ENCODE data around the gene MARK3.

The MARK3 gene

GRCh38 chr14:103451401-103451800 lies 66.2 kb downstream of the MARK3 start:
- Histone ChIP-seq H3K4me3 (ENCODE audit: insufficient read depth, low read depth, low read length) (no peak overlapping the region), H3K27ac (ENCODE audit: insufficient read depth, low read depth, low read length, poor library complexity, severe bottlenecking) (no peak overlapping the region), H3K27me3 (ENCODE audit: control insufficient read depth, insufficient read depth, low read length, poor library complexity, severe bottlenecking) (no peaks in the 10 kb centered on the region), H3K9me3 (ENCODE audit: control insufficient read depth, low read length) (no peaks in the 10 kb centered on the region), H3K36me3 (ENCODE audit: control insufficient read depth, insufficient read depth, low read length) (no peaks in the 10 kb centered on the region), H3K4me1 (ENCODE audit: control insufficient read depth, insufficient read depth, low read length) (no peaks in the 10 kb centered on the region)

- Histone ChIP-seq H3K4me1 (ENCODE audit: control insufficient read depth, insufficient read depth, low read length) (no peaks in the 10 kb centered on the region), H3K27ac (ENCODE audit: insufficient read depth, low read depth, low read length, poor library complexity, severe bottlenecking) (no peak overlapping the region), H3K9me3 (ENCODE audit: control insufficient read depth, low read length) (no peaks in the 10 kb centered on the region), H3K27me3 (ENCODE audit: control insufficient read depth, insufficient read depth, low read length, poor library complexity, severe bottlenecking) (no peaks in the 10 kb centered on the region), H3K4me3 (ENCODE audit: insufficient read depth, low read depth, low read length) (no peak overlapping the region), H3K36me3 (ENCODE audit: control insufficient read depth, insufficient read depth, low read length) (no peaks in the 10 kb centered on the region)
- 97 to 98% methylated on average over 6 of the region's 6 CpGs for WGBS, 2 experiments
Observed at GRCh38 chr14:103453791-103454190, 68.6 kb downstream of the MARK3 start.

GRCh38 chr14:103456167-103456835 lies 71.1 kb downstream of the MARK3 start:
- Histone ChIP-seq H3K4me3 (ENCODE audit: insufficient read depth, low read depth, low read length) (no peak overlapping the region), H3K27ac (ENCODE audit: insufficient read depth, low read depth, low read length, poor library complexity, severe bottlenecking) (no peak overlapping the region), H3K36me3 (ENCODE audit: control insufficient read depth, insufficient read depth, low read length) (no peaks in the 10 kb centered on the region), H3K27me3 (ENCODE audit: control insufficient read depth, insufficient read depth, low read length, poor library complexity, severe bottlenecking) (no peaks in the 10 kb centered on the region), H3K9me3 (ENCODE audit: control insufficient read depth, low read length) (no peaks in the 10 kb centered on the region), H3K4me1 (ENCODE audit: control insufficient read depth, insufficient read depth, low read length) (no peaks in the 10 kb centered on the region)
- WGBS, 2 experiments = 85 to 90% methylated on average over 4 of the region's 4 CpGs

- WGBS, 2 experiments = 100% methylated on average over 1 of the region's 1 CpG; no CpG with 5 or more reads in 1 of the 2 experiments
- H3K4me3 ChIP-seq (ENCODE audit: insufficient read depth, low read depth, low read length) = no peak overlapping the region
Observed at GRCh38 chr14:103460415-103460814, 75.2 kb downstream of the MARK3 start.

GRCh38 chr14:103463149-103463548 lies 77.9 kb downstream of the MARK3 start:
- Histone ChIP-seq H3K36me3 (ENCODE audit: control insufficient read depth, insufficient read depth, low read length) (peaks cover 12% of the 10 kb centered on the region), H3K27ac (ENCODE audit: insufficient read depth, low read depth, low read length, poor library complexity, severe bottlenecking) (no peak overlapping the region), H3K4me3 (ENCODE audit: insufficient read depth, low read depth, low read length) (no peak overlapping the region), H3K9me3 (ENCODE audit: control insufficient read depth, low read length) (no peaks in the 10 kb centered on the region), H3K27me3 (ENCODE audit: control insufficient read depth, insufficient read depth, low read length, poor library complexity, severe bottlenecking) (no peaks in the 10 kb centered on the region), H3K4me1 (ENCODE audit: control insufficient read depth, insufficient read depth, low read length) (no peaks in the 10 kb centered on the region)
- 90 to 93% methylated on average over 4 of the region's 4 CpGs for WGBS, 2 experiments

More at GRCh38 chr14:103460415-103460814, 75.2 kb downstream of the MARK3 start:
- Histone ChIP-seq H3K36me3 (ENCODE audit: control insufficient read depth, insufficient read depth, low read length) (peaks cover under 1% of the 10 kb centered on the region), H3K27me3 (ENCODE audit: control insufficient read depth, insufficient read depth, low read length, poor library complexity, severe bottlenecking) (no peaks in the 10 kb centered on the region), H3K4me1 (ENCODE audit: control insufficient read depth, insufficient read depth, low read length) (no peaks in the 10 kb centered on the region), H3K9me3 (ENCODE audit: control insufficient read depth, low read length) (no peaks in the 10 kb centered on the region), H3K27ac (ENCODE audit: insufficient read depth, low read depth, low read length, poor library complexity, severe bottlenecking) (no peak overlapping the region)

- no peak overlapping the region for H3K27ac ChIP-seq (ENCODE audit: insufficient read depth, low read depth, low read length, poor library complexity, severe bottlenecking)
- H3K9me3 ChIP-seq (ENCODE audit: control insufficient read depth, low read length) = no peaks in the 10 kb centered on the region
- no peaks in the 10 kb centered on the region for H3K27me3 ChIP-seq (ENCODE audit: control insufficient read depth, insufficient read depth, low read length, poor library complexity, severe bottlenecking)
- no peak overlapping the region for H3K4me3 ChIP-seq (ENCODE audit: insufficient read depth, low read depth, low read length)
- H3K36me3 ChIP-seq (ENCODE audit: control insufficient read depth, insufficient read depth, low read length) = peaks cover 12% of the 10 kb centered on the region
- no peaks in the 10 kb centered on the region for H3K4me1 ChIP-seq (ENCODE audit: control insufficient read depth, insufficient read depth, low read length)
Observed at GRCh38 chr14:103463851-103464250, 78.6 kb downstream of the MARK3 start.

- Histone ChIP-seq H3K36me3 (ENCODE audit: control insufficient read depth, insufficient read depth, low read length) (peaks cover 22% of the 10 kb centered on the region), H3K27me3 (ENCODE audit: control insufficient read depth, insufficient read depth, low read length, poor library complexity, severe bottlenecking) (no peaks in the 10 kb centered on the region), H3K4me1 (ENCODE audit: control insufficient read depth, insufficient read depth, low read length) (no peaks in the 10 kb centered on the region), H3K4me3 (ENCODE audit: insufficient read depth, low read depth, low read length) (no peak overlapping the region), H3K27ac (ENCODE audit: insufficient read depth, low read depth, low read length, poor library complexity, severe bottlenecking) (no peak overlapping the region), H3K9me3 (ENCODE audit: control insufficient read depth, low read length) (no peaks in the 10 kb centered on the region)
- 94 to 95% methylated on average over 5 of the region's 5 CpGs for WGBS, 2 experiments
Observed at GRCh38 chr14:103472939-103473338, 87.7 kb downstream of the MARK3 start.

GRCh38 chr14:103474893-103475292 lies 89.7 kb downstream of the MARK3 start:
- Histone ChIP-seq H3K27ac (ENCODE audit: insufficient read depth, low read depth, low read length, poor library complexity, severe bottlenecking) (no peak overlapping the region), H3K4me1 (ENCODE audit: control insufficient read depth, insufficient read depth, low read length) (no peaks in the 10 kb centered on the region), H3K4me3 (ENCODE audit: insufficient read depth, low read depth, low read length) (no peak overlapping the region), H3K36me3 (ENCODE audit: control insufficient read depth, insufficient read depth, low read length) (peaks cover 24% of the 10 kb centered on the region), H3K27me3 (ENCODE audit: control insufficient read depth, insufficient read depth, low read length, poor library complexity, severe bottlenecking) (no peaks in the 10 kb centered on the region), H3K9me3 (ENCODE audit: control insufficient read depth, low read length) (no peaks in the 10 kb centered on the region)
- WGBS, 2 experiments = 96 to 99% methylated on average over 5 of the region's 5 CpGs

- Histone ChIP-seq H3K27me3 (ENCODE audit: control insufficient read depth, insufficient read depth, low read length, poor library complexity, severe bottlenecking) (no peaks in the 10 kb centered on the region), H3K4me1 (ENCODE audit: control insufficient read depth, insufficient read depth, low read length) (no peaks in the 10 kb centered on the region), H3K4me3 (ENCODE audit: insufficient read depth, low read depth, low read length) (no peak overlapping the region), H3K36me3 (ENCODE audit: control insufficient read depth, insufficient read depth, low read length) (peaks cover 27% of the 10 kb centered on the region), H3K9me3 (ENCODE audit: control insufficient read depth, low read length) (no peaks in the 10 kb centered on the region), H3K27ac (ENCODE audit: insufficient read depth, low read depth, low read length, poor library complexity, severe bottlenecking) (no peak overlapping the region)
- 96 to 97% methylated on average over 3 of the region's 3 CpGs for WGBS, 2 experiments
Observed at GRCh38 chr14:103476065-103476464, 90.8 kb downstream of the MARK3 start.

GRCh38 chr14:103476631-103477030 lies 91.4 kb downstream of the MARK3 start:
- Histone ChIP-seq H3K27ac (ENCODE audit: insufficient read depth, low read depth, low read length, poor library complexity, severe bottlenecking) (no peak overlapping the region), H3K4me3 (ENCODE audit: insufficient read depth, low read depth, low read length) (no peak overlapping the region), H3K4me1 (ENCODE audit: control insufficient read depth, insufficient read depth, low read length) (no peaks in the 10 kb centered on the region), H3K27me3 (ENCODE audit: control insufficient read depth, insufficient read depth, low read length, poor library complexity, severe bottlenecking) (no peaks in the 10 kb centered on the region), H3K9me3 (ENCODE audit: control insufficient read depth, low read length) (no peaks in the 10 kb centered on the region), H3K36me3 (ENCODE audit: control insufficient read depth, insufficient read depth, low read length) (peaks cover 27% of the 10 kb centered on the region)
- 93 to 97% methylated on average over 4 to 5 of the region's 5 CpGs for WGBS, 2 experiments

GRCh38 chr14:103480595-103480994 lies 95.4 kb downstream of the MARK3 start:
- Histone ChIP-seq H3K4me3 (ENCODE audit: insufficient read depth, low read depth, low read length) (no peak overlapping the region), H3K27ac (ENCODE audit: insufficient read depth, low read depth, low read length, poor library complexity, severe bottlenecking) (no peak overlapping the region), H3K36me3 (ENCODE audit: control insufficient read depth, insufficient read depth, low read length) (peaks cover 36% of the 10 kb centered on the region), H3K4me1 (ENCODE audit: control insufficient read depth, insufficient read depth, low read length) (no peaks in the 10 kb centered on the region), H3K27me3 (ENCODE audit: control insufficient read depth, insufficient read depth, low read length, poor library complexity, severe bottlenecking) (no peaks in the 10 kb centered on the region), H3K9me3 (ENCODE audit: control insufficient read depth, low read length) (no peaks in the 10 kb centered on the region)
- WGBS, 2 experiments = 96 to 97% methylated on average over 3 of the region's 3 CpGs
